Epithelial cell of proximal tubule (primary cell): Measurements from ENCODE around the gene ZCCHC18. TPM values are rescaled to one million over a fixed set of nuclear protein-coding genes. Genes with fewer than 3 reads are reported as not detected.

Experiments
- DNase-seq: peaks from one replicate; pipeline ENCODE4 v3.0.0-alpha.2; 2011; ENCODE audit warnings: low read depth
- H3K4me3 ChIP-seq: 2 replicates; pipeline ENCODE4 v1.5.1; 2011; ENCODE audit warnings: low read depth, mild to moderate bottlenecking, low read length
- total RNA-seq: library from RNA; depleted of rRNA; stranded (reverse); fragments of >200 nt; gene quantifications from 2 replicates; pipeline ENCODE4 v1.2.3, GENCODE V29; 2015
- TF ChIP-seq, protein P1 (sequence below): conservative IDR thresholded peaks from 2 replicates; pipeline ENCODE4 v1.5.1; 2012; ENCODE audit warnings: low read depth, mild to moderate bottlenecking, low read length

The ZCCHC18 gene
- total RNA-seq, 1 donor from 2014 or later, result 0.63 TPM

DNA sequence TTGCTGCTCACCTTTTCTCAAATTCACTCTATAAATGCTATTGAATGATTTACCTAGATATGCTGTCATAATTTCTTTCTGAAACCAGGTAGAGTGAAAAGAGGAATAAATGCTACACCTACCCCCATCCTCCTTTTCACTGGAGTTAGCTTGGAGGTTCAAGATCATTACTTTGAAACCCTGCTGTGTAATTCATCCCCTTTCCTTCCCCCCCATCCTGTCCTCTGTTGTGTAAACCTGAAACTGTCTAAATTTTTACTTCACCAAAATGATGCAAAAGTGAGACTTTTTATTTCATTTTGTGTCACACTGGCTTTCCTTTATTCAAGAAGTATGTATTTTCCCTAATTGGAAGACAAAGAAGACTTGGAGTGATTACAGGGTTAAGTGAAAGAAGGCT lies 5.4 kb downstream of the ZCCHC18 start:
- TF ChIP-seq, protein P1, sequence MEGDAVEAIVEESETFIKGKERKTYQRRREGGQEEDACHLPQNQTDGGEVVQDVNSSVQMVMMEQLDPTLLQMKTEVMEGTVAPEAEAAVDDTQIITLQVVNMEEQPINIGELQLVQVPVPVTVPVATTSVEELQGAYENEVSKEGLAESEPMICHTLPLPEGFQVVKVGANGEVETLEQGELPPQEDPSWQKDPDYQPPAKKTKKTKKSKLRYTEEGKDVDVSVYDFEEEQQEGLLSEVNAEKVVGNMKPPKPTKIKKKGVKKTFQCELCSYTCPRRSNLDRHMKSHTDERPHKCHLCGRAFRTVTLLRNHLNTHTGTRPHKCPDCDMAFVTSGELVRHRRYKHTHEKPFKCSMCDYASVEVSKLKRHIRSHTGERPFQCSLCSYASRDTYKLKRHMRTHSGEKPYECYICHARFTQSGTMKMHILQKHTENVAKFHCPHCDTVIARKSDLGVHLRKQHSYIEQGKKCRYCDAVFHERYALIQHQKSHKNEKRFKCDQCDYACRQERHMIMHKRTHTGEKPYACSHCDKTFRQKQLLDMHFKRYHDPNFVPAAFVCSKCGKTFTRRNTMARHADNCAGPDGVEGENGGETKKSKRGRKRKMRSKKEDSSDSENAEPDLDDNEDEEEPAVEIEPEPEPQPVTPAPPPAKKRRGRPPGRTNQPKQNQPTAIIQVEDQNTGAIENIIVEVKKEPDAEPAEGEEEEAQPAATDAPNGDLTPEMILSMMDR, result no peak
- no peak for DNase-seq
- H3K4me3 ChIP-seq, result no peak overlapping the region

DNA sequence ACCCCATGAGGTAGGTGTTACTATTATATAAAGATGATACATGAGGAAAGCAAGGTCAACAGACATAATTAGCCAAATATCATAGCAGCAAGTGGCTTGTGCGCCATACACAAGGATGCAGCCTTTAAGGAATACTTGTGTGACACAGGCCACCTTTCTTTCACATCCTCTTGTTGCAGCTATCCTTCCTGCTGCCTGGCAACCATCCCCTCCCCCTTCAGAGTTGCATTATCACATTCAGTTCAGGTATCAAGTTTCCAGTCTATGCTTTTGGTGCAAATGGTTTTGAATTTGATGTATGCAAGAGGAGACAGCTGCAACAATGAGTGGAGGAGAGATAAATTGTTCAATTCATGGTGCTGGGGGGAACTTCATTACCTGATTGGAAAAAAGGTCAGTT lies 6.4 kb downstream of the ZCCHC18 start:
- no peak for DNase-seq
- TF ChIP-seq, protein P1, result no peak
- no peak overlapping the region for H3K4me3 ChIP-seq

DNA sequence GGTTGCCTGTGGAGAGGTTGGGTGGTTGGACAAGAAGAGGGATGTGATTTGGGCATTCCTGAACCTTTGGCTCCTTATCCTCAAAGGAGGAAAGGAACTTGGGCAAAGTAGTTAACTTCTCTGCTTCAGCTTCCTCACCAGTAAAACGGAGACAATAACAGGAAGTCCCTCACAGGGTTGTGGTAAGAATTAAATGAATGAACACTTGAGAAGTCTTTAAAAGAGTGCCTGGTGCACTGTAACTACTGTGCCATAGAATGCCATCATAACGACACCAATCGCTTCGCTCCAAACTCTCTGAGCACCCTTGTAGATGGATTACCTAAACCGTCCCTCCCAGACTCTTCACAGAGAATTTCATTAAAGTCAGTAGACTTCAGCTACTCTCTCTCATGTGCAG lies 10.5 kb downstream of the ZCCHC18 start:
- TF ChIP-seq, protein P1, result no peak
- DNase-seq, result no peak
- no peak overlapping the region for H3K4me3 ChIP-seq

DNA sequence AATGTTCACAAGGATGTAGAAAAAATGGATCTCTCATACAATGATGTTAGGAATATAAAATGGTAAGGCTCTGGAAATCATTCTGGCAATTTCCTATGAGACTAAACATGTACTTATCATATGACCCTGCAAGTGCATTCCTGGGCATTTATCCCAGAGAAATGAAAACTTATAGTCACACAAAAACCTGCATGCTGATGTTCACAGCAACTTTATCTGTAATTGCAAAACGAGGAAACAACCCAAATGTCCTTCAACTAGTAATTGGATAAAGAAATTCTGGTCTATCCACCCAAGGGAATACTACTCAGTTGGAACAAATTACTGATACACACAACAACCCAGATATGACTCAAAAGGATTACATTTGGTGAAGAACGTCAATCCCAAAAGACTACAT lies 14.5 kb downstream of the ZCCHC18 start:
- no peak for DNase-seq
- TF ChIP-seq, protein P1, result no peak
- no peak overlapping the region for H3K4me3 ChIP-seq

DNA sequence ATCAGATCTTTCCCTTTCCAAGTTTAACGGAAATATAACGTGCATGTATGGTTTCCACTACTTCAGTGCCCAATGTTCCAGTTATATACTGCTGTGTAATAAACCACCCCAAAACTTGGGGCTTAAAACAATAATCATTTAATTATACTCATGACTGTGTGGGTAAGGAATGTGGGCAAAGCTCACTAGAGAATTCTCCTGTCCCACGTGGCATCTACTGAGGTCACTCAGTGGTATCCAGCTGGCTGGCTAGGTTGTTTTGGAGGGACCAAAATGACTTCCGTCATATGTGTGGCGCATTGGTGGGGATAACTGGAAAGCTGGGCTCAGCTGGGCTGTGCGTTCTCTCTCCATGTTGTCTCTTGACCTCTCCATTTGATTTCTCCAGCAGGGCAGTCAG lies 18.5 kb downstream of the ZCCHC18 start:
- no peak overlapping the region for H3K4me3 ChIP-seq
- no peak for DNase-seq
- TF ChIP-seq, protein P1, result no peak

DNA sequence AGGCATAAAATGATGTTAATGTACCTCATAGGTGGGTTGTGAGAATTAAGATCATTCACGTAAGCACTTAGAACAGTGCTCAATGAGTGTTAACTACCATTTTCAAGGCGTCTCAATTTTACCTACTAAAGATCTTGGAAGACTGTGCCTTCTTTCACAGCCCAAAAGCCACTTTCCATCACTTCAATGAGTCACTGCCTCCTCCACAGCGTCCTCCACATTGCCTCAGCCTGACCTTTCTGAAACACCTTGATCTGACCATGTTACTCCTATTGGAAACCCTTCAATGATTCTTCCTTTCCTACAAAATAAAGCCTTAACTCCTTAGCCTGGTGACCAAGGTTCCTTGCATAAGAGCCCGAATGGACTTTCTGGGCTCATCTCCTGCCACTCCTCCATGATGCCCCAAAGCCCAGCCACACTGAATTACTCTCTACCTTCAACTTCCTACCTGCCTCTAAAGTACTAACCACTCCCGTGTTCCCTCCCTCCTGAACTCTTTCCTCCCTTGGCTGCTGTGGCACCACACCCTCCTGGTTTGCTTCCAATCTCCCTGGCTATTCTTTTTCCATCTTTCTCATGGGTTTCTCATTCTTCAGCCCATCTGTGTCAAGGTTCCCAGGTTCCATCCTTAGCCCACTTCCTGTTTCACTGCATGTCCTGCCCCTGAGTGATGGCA lies 22.4 kb downstream of the ZCCHC18 start:
- TF ChIP-seq, protein P1, result no peak
- no peak overlapping the region for H3K4me3 ChIP-seq
- DNase-seq, result no peak

DNA sequence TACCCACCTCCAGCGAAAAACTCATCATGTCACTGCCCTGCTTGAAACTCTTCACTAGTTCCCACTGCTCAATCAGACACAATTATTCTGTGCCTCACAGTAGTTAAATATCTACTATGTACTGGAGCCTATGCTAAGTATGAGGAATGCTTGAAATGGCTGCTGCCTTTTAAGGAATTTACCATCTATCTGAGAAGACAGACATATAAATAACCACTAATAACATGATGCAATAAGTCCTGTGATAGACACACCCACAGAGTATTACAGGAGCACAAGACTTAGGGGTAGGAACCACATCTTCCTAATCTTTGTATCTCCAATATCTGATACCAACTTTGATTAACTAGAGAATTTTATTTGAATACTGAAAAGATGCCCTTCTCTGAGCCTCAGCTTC lies 23.4 kb downstream of the ZCCHC18 start:
- peak; percentile 50 for DNase-seq
- TF ChIP-seq, protein P1, result no peak
- no peak overlapping the region for H3K4me3 ChIP-seq
